Right ventricle myocardium superior (tissue), 1 donor: ENCODE measurements around the gene ITIH2. TPM values are rescaled to one million over a fixed set of nuclear protein-coding genes. Genes with fewer than 3 reads are reported as not detected.
A peak's percentile ranks its signal among the peaks of the same experiment; 100 is the strongest.
"Not testable (repeated sequence)": the region's sequence is repeated elsewhere in the genome, so short reads cannot be mapped to it uniquely, and the experiment has no call there.

ENCODE experiments used
- ATAC-seq: fragments of 200-7000 bp; cut with Tn5 transposase; one replicate; pipeline ENCODE4 v1.9.1; 2020; ENCODE audit warnings: mild to moderate bottlenecking; ENCODE audit not compliant: poor library complexity
- DNase-seq: peaks from one replicate; pipeline ENCODE4 v3.0.0-alpha.2; 2020
- intact Hi-C: fragments of 100-400 bp; cut with DNase I; formaldehyde crosslinking; loops from one replicate; pipeline ENCODE4 v1.11.2; 2022
- total RNA-seq: library from RNA; stranded (reverse); fragmentation: NEBNext Ultra II Directional; extraction: Animal tissue kit (Norgen Biotek cat#: 25700); gene quantifications from one replicate; pipeline ENCODE4 v1.2.1, GENCODE V29; 2021
- donor health status: DM: no; HTN: yes; CAD: no; lungs with severe emphysema.

The ITIH2 gene
- total RNA-seq, 1 donor from 2014 or later: not detected

- intact Hi-C loops: no loop called here
- ATAC-seq (no peak), DNase-seq (no peak)
Observed at GRCh38 chr10:7718685-7719084, 15.6 kb downstream of the ITIH2 start.

GRCh38 chr10:7720478-7720877 is 17.4 kb downstream of the ITIH2 start:
- intact Hi-C loops: no loop called here
- DNase-seq: no peak
- no peak for ATAC-seq

- ATAC-seq (no peak), DNase-seq (no peak)
- intact Hi-C loops: no loop called here
Observed at GRCh38 chr10:7722927-7723529, 19.9 kb downstream of the ITIH2 start.

GRCh38 chr10:7734821-7735220 is 31.7 kb downstream of the ITIH2 start:
- ATAC-seq: no peak
- DNase-seq: no peak
- intact Hi-C loops: no loop called here

- DNase-seq (no peak), ATAC-seq (no peak)
- intact Hi-C loops: no loop called here
Observed at GRCh38 chr10:7738536-7739407, 35.7 kb downstream of the ITIH2 start.

GRCh38 chr10:7744307-7744706 is 41.2 kb downstream of the ITIH2 start:
- intact Hi-C loops: no loop called here

GRCh38 chr10:7748637-7749036 is 45.5 kb downstream of the ITIH2 start:
- ATAC-seq, intact Hi-C loops, DNase-seq: not testable (repeated sequence)

More at GRCh38 chr10:7744307-7744706, 41.2 kb downstream of the ITIH2 start:
- no peak for DNase-seq
- no peak for ATAC-seq

- intact Hi-C loops: loop anchor here (10.0 kb wide), 1 partner anchor 1555 kb away; no protein-coding TSS in a partner anchor
- no peak for ATAC-seq
- DNase-seq: no peak
Observed at GRCh38 chr10:7750222-7750621, 47.1 kb downstream of the ITIH2 start.

- intact Hi-C loops: loop anchor here (10.0 kb wide), 1 partner anchor 1553 kb away; no protein-coding TSS in a partner anchor
- no peak for DNase-seq
- no peak for ATAC-seq
Observed at GRCh38 chr10:7752251-7752650, 49.1 kb downstream of the ITIH2 start.

- no peak for ATAC-seq
- intact Hi-C loops: loop anchor here (10.0 kb wide), 1 partner anchor 1550 kb away; no protein-coding TSS in a partner anchor
Observed at GRCh38 chr10:7755103-7755502, 52.0 kb downstream of the ITIH2 start.

GRCh38 chr10:7756360-7756992 is 53.4 kb downstream of the ITIH2 start:
- DNase-seq: no peak
- intact Hi-C loops: loop anchor here (10.0 kb wide), 1 partner anchor 1548 kb away; no protein-coding TSS in a partner anchor
- peak; percentile 60 for ATAC-seq

More at GRCh38 chr10:7755103-7755502, 52.0 kb downstream of the ITIH2 start:
- DNase-seq: no peak

GRCh38 chr10:7763929-7764328 is 60.8 kb downstream of the ITIH2 start:
- no peak for DNase-seq
- no peak for ATAC-seq
- intact Hi-C loops: no loop called here

- ATAC-seq (no peak), DNase-seq (no peak)
- intact Hi-C loops: no loop called here
Observed at GRCh38 chr10:7766241-7766640, 63.1 kb downstream of the ITIH2 start.

GRCh38 chr10:7767209-7767608 is 64.1 kb downstream of the ITIH2 start:
- intact Hi-C loops: no loop called here
- no peak for ATAC-seq
- no peak for DNase-seq

GRCh38 chr10:7768417-7768816 is 65.3 kb downstream of the ITIH2 start:
- intact Hi-C loops: no loop called here
- no peak for ATAC-seq
- DNase-seq: no peak

- ATAC-seq (peak; percentile 60), DNase-seq (no peak)
- intact Hi-C loops: no loop called here
Observed at GRCh38 chr10:7773845-7774801, 71.0 kb downstream of the ITIH2 start.

- intact Hi-C loops: no loop called here
- no peak for DNase-seq
- ATAC-seq: no peak
Observed at GRCh38 chr10:7776777-7777176, 73.7 kb downstream of the ITIH2 start.

GRCh38 chr10:7782194-7782593 is 79.1 kb downstream of the ITIH2 start:
- DNase-seq, intact Hi-C loops: not testable (repeated sequence)
- peak; percentile 69 for ATAC-seq
